ENCODE results near the gene C9orf43. TPM values are rescaled to one million over a fixed set of nuclear protein-coding genes. Genes with fewer than 3 reads are reported as not detected.
"Not testable (repeated sequence)": the region's sequence is repeated elsewhere in the genome, so short reads cannot be mapped to it uniquely, and the experiment has no call there.

The C9orf43 gene
- total RNA-seq, 2 experiments from 2014 or later: 0.16 to 0.41 TPM

DNA sequence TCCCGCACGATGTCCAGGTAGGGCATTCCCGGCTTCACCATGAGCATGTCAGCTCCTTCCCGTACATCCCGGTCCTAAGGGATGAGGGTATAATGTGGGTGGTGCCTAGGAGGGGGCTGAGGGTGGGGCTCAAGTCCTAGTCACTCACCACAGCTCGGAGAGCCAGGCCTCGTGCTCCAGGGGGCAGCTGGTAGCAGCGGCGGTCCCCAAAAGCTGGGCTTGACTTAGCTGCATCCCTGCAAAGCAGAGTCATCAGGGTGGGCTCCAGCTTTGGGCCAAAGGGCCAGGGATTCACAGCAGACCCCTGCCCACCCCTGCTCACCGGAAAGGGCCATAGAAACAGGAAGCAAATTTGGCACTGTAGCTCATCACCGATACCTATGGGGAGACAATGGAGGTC, 21.1 kb upstream of the C9orf43 start:
- CTCF ChIA-PET: interaction anchor here (3.9 kb wide), 1 partner anchor 12 kb away, joined by 11 read pairs; the partner anchor contains the start of gene ALAD
- H3K4me3 Mint-ChIP-seq: no peak overlapping the region
- no peak overlapping the region for H3K27ac Mint-ChIP-seq
- no peak for DNase-seq
- H3K4me1 Mint-ChIP-seq: no peaks in the 10 kb centered on the region
- ATAC-seq: no peak
- H3K9me3 Mint-ChIP-seq (ENCODE audit: low read depth): no peaks in the 10 kb centered on the region
- H3K27me3 Mint-ChIP-seq: no peaks in the 10 kb centered on the region
- peaks cover 9% of the 10 kb centered on the region for H3K36me3 Mint-ChIP-seq

- Mint-ChIP-seq H3K4me1 (no peaks in the 10 kb centered on the region), H3K4me3 (no peak overlapping the region), H3K36me3 (peaks cover 9% of the 10 kb centered on the region), H3K27me3 (no peaks in the 10 kb centered on the region), H3K9me3 (ENCODE audit: low read depth) (no peaks in the 10 kb centered on the region), H3K27ac (no peak overlapping the region)
- no peak for DNase-seq
- ATAC-seq: no peak
- CTCF ChIA-PET: interaction anchor here (3.9 kb wide), 1 partner anchor 11 kb away, joined by 11 read pairs; the partner anchor contains the start of gene ALAD
Observed at GRCh38 chr9:113390192-113390960, 20.2 kb upstream of the C9orf43 start.

DNA sequence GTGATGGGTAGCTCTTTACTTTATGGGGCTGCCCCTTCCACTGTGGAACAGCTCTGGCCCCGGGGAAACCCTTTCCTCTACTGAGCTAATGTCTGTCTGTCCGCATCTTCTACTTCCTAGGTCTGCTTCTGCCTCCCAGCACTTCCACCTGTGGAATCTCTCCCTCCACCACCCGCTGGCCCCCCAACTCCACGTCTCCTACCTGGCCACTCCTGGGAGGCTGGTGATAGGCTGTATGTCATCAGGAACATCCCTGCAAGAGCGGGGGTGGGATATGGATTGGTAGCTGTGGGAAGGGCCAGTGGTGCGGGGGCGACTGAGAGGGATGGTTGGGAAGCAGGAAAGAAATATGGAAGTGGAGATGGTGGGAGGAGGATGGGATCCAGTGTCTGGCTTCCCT, 18.6 kb upstream of the C9orf43 start:
- ATAC-seq (no peak), DNase-seq (no peak)
- Mint-ChIP-seq H3K9me3 (ENCODE audit: low read depth) (no peaks in the 10 kb centered on the region), H3K27ac (no peak overlapping the region), H3K4me3 (no peak overlapping the region), H3K4me1 (no peaks in the 10 kb centered on the region), H3K27me3 (no peaks in the 10 kb centered on the region), H3K36me3 (peaks cover 7% of the 10 kb centered on the region)
- CTCF ChIA-PET: interaction anchor here (3.9 kb wide), 1 partner anchor 9 kb away, joined by 11 read pairs; the partner anchor contains the start of gene ALAD

DNA sequence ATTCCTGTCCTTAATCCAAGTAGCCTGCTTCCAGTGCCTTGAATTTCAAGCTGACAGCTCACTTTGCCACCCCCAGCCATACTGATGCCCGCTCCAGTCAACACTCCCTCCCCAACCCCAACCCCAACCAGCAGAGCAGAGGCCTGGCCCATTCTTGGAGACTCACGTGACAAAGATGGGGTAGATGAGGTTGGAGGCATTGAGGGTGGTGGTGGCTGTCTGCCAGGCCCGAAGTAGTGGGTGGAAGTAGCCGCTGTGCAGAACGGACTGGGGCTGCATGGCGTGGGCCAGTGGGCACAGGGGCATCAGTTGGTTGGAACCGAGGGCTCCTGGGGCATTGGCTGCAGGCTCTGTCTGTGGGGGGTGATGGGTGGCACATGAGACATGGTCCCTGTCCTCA, 17.3 kb upstream of the C9orf43 start:
- ATAC-seq: no peak
- no peaks in the 10 kb centered on the region for H3K27me3 Mint-ChIP-seq
- CTCF ChIA-PET: interaction anchor here (0.6 kb wide), 1 partner anchor 121 kb away, joined by 3 read pairs; no protein-coding TSS in a partner anchor
- no peak for DNase-seq
- H3K4me1 Mint-ChIP-seq: no peaks in the 10 kb centered on the region
- no peak overlapping the region for H3K27ac Mint-ChIP-seq
- H3K4me3 Mint-ChIP-seq: no peak overlapping the region
- no peaks in the 10 kb centered on the region for H3K9me3 Mint-ChIP-seq (ENCODE audit: low read depth)
- H3K36me3 Mint-ChIP-seq: peaks cover 7% of the 10 kb centered on the region

GRCh38 chr9:113395000-113395861, 15.3 kb upstream of the C9orf43 start:
- CTCF ChIA-PET: no interaction called here
- Mint-ChIP-seq H3K27ac (no peak overlapping the region), H3K9me3 (ENCODE audit: low read depth) (no peaks in the 10 kb centered on the region)

GRCh38 chr9:113397203-113397631, 13.3 kb upstream of the C9orf43 start:
- H3K4me3 Mint-ChIP-seq: no peak overlapping the region
- peaks cover 21% of the 10 kb centered on the region for H3K4me1 Mint-ChIP-seq
- no peaks in the 10 kb centered on the region for H3K9me3 Mint-ChIP-seq (ENCODE audit: low read depth)
- no peaks in the 10 kb centered on the region for H3K36me3 Mint-ChIP-seq
- ATAC-seq (no peak), DNase-seq (no peak)
- H3K27ac Mint-ChIP-seq: no peak overlapping the region
- CTCF ChIA-PET: interaction anchor here (1.0 kb wide), 1 partner anchor 11 kb away, joined by 4 read pairs; no protein-coding TSS in a partner anchor
- no peaks in the 10 kb centered on the region for H3K27me3 Mint-ChIP-seq

More at GRCh38 chr9:113395000-113395861, 15.3 kb upstream of the C9orf43 start:
- H3K4me1 Mint-ChIP-seq: peaks cover 13% of the 10 kb centered on the region
- peaks cover 3% of the 10 kb centered on the region for H3K36me3 Mint-ChIP-seq
- ATAC-seq (no peak), DNase-seq (no peak)
- H3K4me3 Mint-ChIP-seq: no peak overlapping the region
- no peaks in the 10 kb centered on the region for H3K27me3 Mint-ChIP-seq

- peaks cover 21% of the 10 kb centered on the region for H3K4me1 Mint-ChIP-seq
- no peaks in the 10 kb centered on the region for H3K9me3 Mint-ChIP-seq (ENCODE audit: low read depth)
- no peak overlapping the region for H3K27ac Mint-ChIP-seq
- H3K27me3 Mint-ChIP-seq: no peaks in the 10 kb centered on the region
- H3K36me3 Mint-ChIP-seq: no peaks in the 10 kb centered on the region
- CTCF ChIA-PET: interaction anchor here (0.9 to 5.1 kb wide), 6 partner anchors 9 to 259 kb away, joined by 3 to 53 read pairs (median 16); partner anchors contain the start of genes C9orf43, CDC26, POLE3 and PRPF4
- H3K4me3 Mint-ChIP-seq: no peak overlapping the region
- DNase-seq: no peak
- no peak for ATAC-seq
Observed at GRCh38 chr9:113398796-113399195, 11.8 kb upstream of the C9orf43 start.

GRCh38 chr9:113399646-113400200, 10.8 kb upstream of the C9orf43 start:
- CTCF ChIA-PET: interaction anchor here (1.4 to 5.1 kb wide), 6 partner anchors 11 to 258 kb away, joined by 3 to 53 read pairs (median 19); partner anchors contain the start of genes C9orf43, CDC26, POLE3 and PRPF4
- Mint-ChIP-seq H3K9me3 (ENCODE audit: low read depth) (no peaks in the 10 kb centered on the region), H3K27ac (no peak overlapping the region), H3K4me1 (peaks cover 21% of the 10 kb centered on the region), H3K36me3 (no peaks in the 10 kb centered on the region), H3K4me3 (peak overlapping the region; percentile 91), H3K27me3 (no peaks in the 10 kb centered on the region)
- DNase-seq (no peak), ATAC-seq (no peak)

GRCh38 chr9:113401027-113401792, 9.3 kb upstream of the C9orf43 start, which contains the start of gene ALAD:
Gene ALAD (minus strand): TSS chr9:113401284. CDS start chr9:113393559, 7,725 bp downstream.
- Mint-ChIP-seq H3K4me1 (peaks cover 21% of the 10 kb centered on the region), H3K27ac (peak within 1 kb of the TSS; percentile 86), H3K9me3 (ENCODE audit: low read depth) (no peaks in the 10 kb centered on the region), H3K27me3 (no peaks in the 10 kb centered on the region), H3K4me3 (peak within 1 kb of the TSS; percentile 91), H3K36me3 (no peaks in the 10 kb centered on the region)
- DNase-seq (peak; percentile 99), ATAC-seq (peak; percentile 100)
- CTCF ChIA-PET: interaction anchor here (0.6 to 5.1 kb wide), 31 partner anchors 9 to 262 kb away, joined by 3 to 53 read pairs (median 4); partner anchors contain the start of genes BSPRY, C9orf43, CDC26 and POLE3

GRCh38 chr9:113403646-113404045, 6.9 kb upstream of the C9orf43 start:
- no peak for DNase-seq
- Mint-ChIP-seq H3K27me3 (no peaks in the 10 kb centered on the region), H3K27ac (no peak overlapping the region), H3K4me1 (peaks cover 41% of the 10 kb centered on the region), H3K4me3 (no peak overlapping the region), H3K9me3 (ENCODE audit: low read depth) (no peaks in the 10 kb centered on the region), H3K36me3 (peaks cover 13% of the 10 kb centered on the region)
- CTCF ChIA-PET: interaction anchor here (0.7 to 5.1 kb wide), 7 partner anchors 51 to 254 kb away, joined by 3 to 26 read pairs (median 4); partner anchors contain the start of genes CDC26, PRPF4 and WDR31
- ATAC-seq: no peak

GRCh38 chr9:113406353-113406752, 4.2 kb upstream of the C9orf43 start:
- peaks cover 39% of the 10 kb centered on the region for H3K4me1 Mint-ChIP-seq
- ATAC-seq; H3K27ac Mint-ChIP-seq; H3K4me3 Mint-ChIP-seq; H3K27me3 Mint-ChIP-seq; H3K9me3 Mint-ChIP-seq (ENCODE audit: low read depth); DNase-seq: not testable (repeated sequence)
- peaks cover 22% of the 10 kb centered on the region for H3K36me3 Mint-ChIP-seq
- CTCF ChIA-PET: interaction anchor here (1.6 to 6.0 kb wide), 3 partner anchors 128 to 176 kb away, joined by 5 to 60 read pairs (median 7); partner anchors contain the start of genes CDC26 and PRPF4

All from activated CD8-positive, alpha-beta memory T cell treated with anti-CD3 and anti-CD28 coated beads, Interleukin-2, amount 10 ng/mL, durations not matched to agents 7 days and 5 days (primary cell).